Measurements from ENCODE around the gene C9orf50. TPM values are rescaled to one million over a fixed set of nuclear protein-coding genes. Genes with fewer than 3 reads are reported as not detected.

Gene C9orf50
- total RNA-seq, 3 donors from 2014 or later: not detected

GRCh38 chr9:129570450-129571297, 50.2 kb downstream of the C9orf50 start:
- H3K4me3 ChIP-seq: no peak overlapping the region
- H3K9me3 ChIP-seq: no peaks in the 10 kb centered on the region
- intact Hi-C loops (cut with DNase I, micrococcal nuclease): no loop called here
- no peak for TF ChIP-seq CTCF (IDR thresholded peaks at IDR 0.05)
- peaks cover 13% of the 10 kb centered on the region for H3K4me1 ChIP-seq (ENCODE audit: low read depth)
- H3K36me3 ChIP-seq (ENCODE audit: low read depth): no peaks in the 10 kb centered on the region
- no peak for ATAC-seq
- peak in 1 of 3 donors; percentile 32 for DNase-seq

GRCh38 chr9:129569502-129570449, 51.1 kb downstream of the C9orf50 start:
- ATAC-seq: peak; percentile 70
- peak; percentile 22 for TF ChIP-seq CTCF (IDR thresholded peaks at IDR 0.05)
- Histone ChIP-seq H3K4me1 (ENCODE audit: low read depth) (peaks cover 13% of the 10 kb centered on the region), H3K9me3 (no peaks in the 10 kb centered on the region), H3K4me3 (no peak overlapping the region), H3K36me3 (ENCODE audit: low read depth) (no peaks in the 10 kb centered on the region)
- intact Hi-C loops (cut with DNase I, micrococcal nuclease): no loop called here
- DNase-seq: peak in 1 of 3 donors; percentile 26

- Histone ChIP-seq H3K4me3 (no peak overlapping the region), H3K36me3 (ENCODE audit: low read depth) (no peaks in the 10 kb centered on the region), H3K4me1 (ENCODE audit: low read depth) (peaks cover 13% of the 10 kb centered on the region), H3K9me3 (no peaks in the 10 kb centered on the region)
- intact Hi-C loops (cut with DNase I, micrococcal nuclease): no loop called here
- no peak for TF ChIP-seq CTCF (IDR thresholded peaks at IDR 0.05)
- ATAC-seq (peak; percentile 19), DNase-seq (peak; percentile 40 to 68 (median 55))
These were observed 52.1 kb downstream of the C9orf50 start for GRCh38 chr9:129568560-129569501.

- ATAC-seq: peak; percentile 48
- DNase-seq: no peak
- Histone ChIP-seq H3K36me3 (ENCODE audit: low read depth) (no peaks in the 10 kb centered on the region), H3K9me3 (no peaks in the 10 kb centered on the region), H3K4me1 (ENCODE audit: low read depth) (peaks cover 13% of the 10 kb centered on the region), H3K4me3 (no peak overlapping the region)
- TF ChIP-seq CTCF (IDR thresholded peaks at IDR 0.05): no peak
- intact Hi-C loops (cut with DNase I, micrococcal nuclease): no loop called here
These were observed 52.9 kb downstream of the C9orf50 start for GRCh38 chr9:129567842-129568559.

Measured in mucosa of descending colon (tissue), 3 donors.